ENCODE results near the gene AFF3.

- TF ChIP-seq TAF1 (IDR thresholded peaks at IDR 0.05; ENCODE audit: low read depth) (no peak), REST (IDR thresholded peaks at IDR 0.05; ENCODE audit: low read depth) (no peak), YY1 (IDR thresholded peaks at IDR 0.05; ENCODE audit: low read depth) (no peak), MAX (IDR thresholded peaks at IDR 0.05) (no peak), RAD21 (IDR thresholded peaks at IDR 0.05; ENCODE audit: low read depth) (no peak), CEBPB (IDR thresholded peaks at IDR 0.05) (no peak), TCF12 (IDR thresholded peaks at IDR 0.05; ENCODE audit: low read depth) (no peak), CREB1 (IDR thresholded peaks at IDR 0.05; ENCODE audit: low read depth) (no peak), USF1 (IDR thresholded peaks at IDR 0.05) (no peak), EP300 (IDR thresholded peaks at IDR 0.05; ENCODE audit: borderline replicate concordance) (no peak), FOXM1 (IDR thresholded peaks at IDR 0.05; ENCODE audit: borderline replicate concordance, low read depth) (no peak)
Measured at GRCh38 chr2:99777656-99778290, 364.6 kb downstream of the AFF3 start.

Measured in Ishikawa (cell line).